ENCODE data around the gene YAP1. TPM values are rescaled to one million over a fixed set of nuclear protein-coding genes. Genes with fewer than 3 reads are reported as not detected.

Gene YAP1
- total RNA-seq, 1 donor: 169 TPM

DNA sequence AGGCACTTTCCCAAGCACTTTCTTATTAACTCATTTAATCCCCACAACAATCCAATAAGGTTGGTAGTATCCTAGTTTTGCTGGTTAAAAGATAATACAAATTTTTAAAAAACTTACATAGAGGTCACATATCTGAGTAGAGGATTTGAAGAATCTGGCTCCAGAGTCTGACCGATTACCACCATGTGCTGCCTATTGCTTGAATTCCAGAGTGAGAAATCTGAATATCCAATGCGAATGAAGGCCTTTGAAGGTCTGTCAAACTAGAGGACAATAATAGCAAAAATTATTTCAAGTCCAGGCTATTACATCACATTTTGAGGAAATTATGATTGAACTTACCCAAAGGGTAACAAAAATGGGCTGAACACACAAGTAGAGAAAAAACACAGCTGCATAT is 129.2 kb downstream of the YAP1 start:
- H3K4me3 ChIP-seq (ENCODE audit: low read depth, low read length): no peak overlapping the region
- TF ChIP-seq, protein P1, sequence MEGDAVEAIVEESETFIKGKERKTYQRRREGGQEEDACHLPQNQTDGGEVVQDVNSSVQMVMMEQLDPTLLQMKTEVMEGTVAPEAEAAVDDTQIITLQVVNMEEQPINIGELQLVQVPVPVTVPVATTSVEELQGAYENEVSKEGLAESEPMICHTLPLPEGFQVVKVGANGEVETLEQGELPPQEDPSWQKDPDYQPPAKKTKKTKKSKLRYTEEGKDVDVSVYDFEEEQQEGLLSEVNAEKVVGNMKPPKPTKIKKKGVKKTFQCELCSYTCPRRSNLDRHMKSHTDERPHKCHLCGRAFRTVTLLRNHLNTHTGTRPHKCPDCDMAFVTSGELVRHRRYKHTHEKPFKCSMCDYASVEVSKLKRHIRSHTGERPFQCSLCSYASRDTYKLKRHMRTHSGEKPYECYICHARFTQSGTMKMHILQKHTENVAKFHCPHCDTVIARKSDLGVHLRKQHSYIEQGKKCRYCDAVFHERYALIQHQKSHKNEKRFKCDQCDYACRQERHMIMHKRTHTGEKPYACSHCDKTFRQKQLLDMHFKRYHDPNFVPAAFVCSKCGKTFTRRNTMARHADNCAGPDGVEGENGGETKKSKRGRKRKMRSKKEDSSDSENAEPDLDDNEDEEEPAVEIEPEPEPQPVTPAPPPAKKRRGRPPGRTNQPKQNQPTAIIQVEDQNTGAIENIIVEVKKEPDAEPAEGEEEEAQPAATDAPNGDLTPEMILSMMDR (IDR thresholded peaks at IDR 0.05; ENCODE audit: insufficient read depth, low read length): no peak
- DNase-seq (ENCODE audit: low read depth): no peak

DNA sequence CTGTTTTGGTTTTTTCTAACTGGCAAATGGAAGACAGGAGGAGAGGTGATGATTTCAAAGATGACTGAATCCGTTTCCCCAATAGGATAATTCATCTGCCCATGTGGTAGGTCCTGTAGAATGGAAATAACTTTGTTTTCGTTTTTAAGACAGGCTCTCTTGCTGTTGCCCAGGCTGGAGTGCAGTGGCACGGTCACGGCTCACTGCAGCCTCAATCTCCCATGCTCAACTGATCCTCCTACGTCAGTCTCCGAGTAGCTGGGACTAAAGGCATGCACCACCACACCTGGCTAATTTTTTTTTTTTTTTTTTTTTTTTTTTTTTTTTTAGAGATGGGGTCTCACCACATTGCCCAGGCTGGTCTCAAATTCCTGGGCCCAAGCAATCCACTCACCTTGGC is 129.7 kb downstream of the YAP1 start:
- TF ChIP-seq, protein P1 (IDR thresholded peaks at IDR 0.05; ENCODE audit: insufficient read depth, low read length): no peak
- no peak overlapping the region for H3K4me3 ChIP-seq (ENCODE audit: low read depth, low read length)
- DNase-seq (ENCODE audit: low read depth): no peak

DNA sequence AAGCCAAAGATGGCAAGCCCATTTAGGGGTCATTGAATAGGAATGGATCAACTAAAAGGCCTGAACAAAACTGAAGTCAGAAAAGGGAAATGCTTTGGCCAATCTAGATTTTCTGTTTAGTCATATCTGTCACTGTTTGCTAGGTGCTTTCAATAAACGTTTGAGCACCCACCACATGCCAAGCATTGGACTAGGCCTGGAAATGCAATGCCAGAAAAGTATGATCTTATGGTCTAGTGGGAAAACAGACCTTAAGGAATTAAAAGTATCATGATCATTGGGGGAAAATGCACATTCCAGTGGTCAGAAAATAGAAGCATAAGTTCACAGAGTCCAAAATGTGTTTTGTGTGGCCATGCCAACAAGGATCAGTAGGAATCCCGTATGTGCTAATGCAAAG is 130.3 kb downstream of the YAP1 start:
- TF ChIP-seq, protein P1 (IDR thresholded peaks at IDR 0.05; ENCODE audit: insufficient read depth, low read length): no peak
- DNase-seq (ENCODE audit: low read depth): peak; percentile 53
- no peak overlapping the region for H3K4me3 ChIP-seq (ENCODE audit: low read depth, low read length)

DNA sequence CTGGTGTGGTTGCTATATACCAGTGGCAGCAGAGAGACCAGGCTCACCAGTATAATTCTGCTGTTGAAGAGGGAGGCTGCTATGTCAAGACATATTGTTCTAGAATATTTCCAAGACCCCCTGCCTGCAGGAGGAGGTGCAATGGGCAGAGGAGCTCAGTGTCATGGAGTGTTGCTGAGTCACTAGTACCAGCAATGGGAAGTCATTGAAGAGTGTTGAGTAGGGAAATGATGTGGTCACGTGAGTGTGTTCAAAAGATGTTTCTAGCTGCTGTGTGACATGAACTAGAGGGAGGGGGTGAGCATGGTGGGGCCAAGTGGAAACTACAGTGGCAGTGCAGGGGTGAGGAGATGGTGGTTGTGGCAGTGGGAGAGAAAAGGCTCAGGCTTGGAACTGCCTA is 130.8 kb downstream of the YAP1 start:
- no peak overlapping the region for H3K4me3 ChIP-seq (ENCODE audit: low read depth, low read length)
- TF ChIP-seq, protein P1 (IDR thresholded peaks at IDR 0.05; ENCODE audit: insufficient read depth, low read length): no peak
- no peak for DNase-seq (ENCODE audit: low read depth)

DNA sequence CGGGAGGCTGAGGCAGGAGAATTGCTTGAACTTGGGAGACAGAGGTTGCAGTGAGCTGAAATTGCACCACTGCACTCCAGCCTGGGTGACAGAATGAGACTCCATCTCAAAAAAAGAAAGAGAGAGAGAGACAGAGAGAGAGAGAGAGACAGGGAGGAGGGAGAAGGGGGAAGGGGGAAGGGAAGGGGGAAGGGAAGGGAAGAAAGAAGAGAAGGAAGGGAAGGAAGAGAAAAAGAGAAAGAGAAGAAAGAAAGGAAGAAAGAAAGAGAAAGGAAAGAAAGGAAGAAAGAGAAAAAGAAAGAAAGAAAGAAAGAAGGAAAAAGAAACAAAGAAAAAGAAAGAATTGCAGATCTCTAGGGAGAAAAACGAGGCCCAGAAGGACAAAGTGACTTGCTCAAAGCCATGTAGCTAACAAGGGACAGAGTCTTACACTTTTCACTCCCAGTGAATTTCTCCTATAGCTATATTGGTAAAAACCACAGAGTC is 133.2 kb downstream of the YAP1 start:
- no peak overlapping the region for H3K4me3 ChIP-seq (ENCODE audit: low read depth, low read length)
- DNase-seq (ENCODE audit: low read depth): no peak
- TF ChIP-seq, protein P1 (IDR thresholded peaks at IDR 0.05; ENCODE audit: insufficient read depth, low read length): no peak

DNA sequence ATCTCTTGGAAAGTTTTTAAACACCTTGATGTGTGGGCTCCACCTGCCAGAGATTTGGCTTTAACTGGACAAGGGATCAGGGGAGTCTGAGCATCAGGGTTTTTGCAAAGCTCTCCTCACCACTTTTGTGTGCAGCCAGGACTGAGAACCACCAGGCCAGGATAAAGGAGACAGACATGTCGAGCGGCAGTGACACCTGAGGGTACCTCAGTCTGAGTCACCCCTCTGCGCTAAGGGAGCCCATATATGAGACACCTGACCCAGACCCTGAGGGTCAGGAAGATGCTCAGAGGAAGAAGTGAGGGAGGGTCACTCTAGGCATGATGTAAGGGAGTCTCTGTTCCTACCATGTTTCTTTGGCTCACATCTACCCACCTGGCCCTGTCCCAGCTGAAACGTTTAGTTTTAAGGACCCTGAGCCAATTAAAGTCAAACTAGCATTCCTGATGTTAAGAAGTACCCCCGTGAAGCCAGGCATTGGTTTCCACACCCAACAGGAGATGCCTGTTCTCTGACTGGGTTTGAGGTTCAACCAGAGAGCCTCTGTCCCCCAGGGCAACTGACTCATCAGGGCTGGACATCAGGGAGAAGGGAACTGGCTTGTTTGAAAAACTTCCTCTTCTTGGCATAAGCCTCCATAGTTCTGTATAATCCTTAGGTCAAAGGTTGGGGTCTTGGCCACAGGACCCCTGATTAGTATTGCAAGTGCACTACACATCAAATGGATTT is 134.6 kb downstream of the YAP1 start:
- DNase-seq (ENCODE audit: low read depth): peak; percentile 86
- TF ChIP-seq, protein P1 (IDR thresholded peaks at IDR 0.05; ENCODE audit: insufficient read depth, low read length): no peak

DNA sequence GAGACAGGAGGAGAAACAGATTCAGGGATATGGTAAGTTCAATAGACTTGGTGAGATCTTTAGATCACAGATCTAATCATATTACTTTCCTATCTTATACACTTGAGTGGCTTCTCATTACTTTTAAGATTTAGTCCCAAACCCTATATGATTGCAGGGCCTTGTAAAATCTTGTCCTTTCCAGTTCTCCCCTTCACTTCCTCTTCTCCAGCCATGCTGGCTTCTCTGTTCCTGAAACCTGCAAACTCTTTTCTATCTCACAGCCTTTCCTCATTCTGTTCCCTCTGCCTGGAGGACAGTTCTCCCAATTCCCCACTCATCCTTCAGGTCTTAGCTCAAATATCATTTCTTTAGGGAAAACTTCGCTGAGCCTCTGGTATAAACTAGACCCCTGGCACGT is 141.2 kb downstream of the YAP1 start:
- TF ChIP-seq, protein P1 (IDR thresholded peaks at IDR 0.05; ENCODE audit: insufficient read depth, low read length): no peak
- no peak overlapping the region for H3K4me3 ChIP-seq (ENCODE audit: low read depth, low read length)
- no peak for DNase-seq (ENCODE audit: low read depth)

More for the DNA sequence above, 134.6 kb downstream of the YAP1 start:
- no peak overlapping the region for H3K4me3 ChIP-seq (ENCODE audit: low read depth, low read length)
